Measurements from ENCODE around the gene DACH1.

GRCh38 chr13:71860547-71861138 lies 6.4 kb downstream of the DACH1 start:
- no peak for TF ChIP-seq EZH2 (IDR thresholded peaks at IDR 0.05; ENCODE audit: borderline replicate concordance)
- no peak for TF ChIP-seq CTCF (IDR thresholded peaks at IDR 0.05; ENCODE audit: poor library complexity)

Data from hepatocyte (in vitro differentiated cells).